Right atrium auricular region (tissue), 2 donors: ENCODE data around the gene PLA2G2C. TPM values are rescaled to one million over a fixed set of nuclear protein-coding genes. Genes with fewer than 3 reads are reported as not detected.

ENCODE experiments used
- DNase-seq: peaks from one replicate; pipeline ENCODE4 v3.0.0-alpha.2; 2019; ENCODE audit warnings: low spot score
- H3K27ac ChIP-seq, 2 donors: fragments of 200-600 bp; sonication (generic); 1 replicate in 1 of 2; 2 replicates in 1 of 2; pipeline ENCODE4 v1.5.1; 2016 to 2019
- H3K27me3 ChIP-seq, 2 donors: fragments of 200-600 bp; sonication (generic); one replicate each; pipeline versions ENCODE4 v1.5.1 to v1.6.0; 2017 to 2019
- H3K36me3 ChIP-seq: fragments of 200-600 bp; sonication (generic); one replicate; pipeline ENCODE4 v1.5.1; 2016
- H3K4me1 ChIP-seq, 2 donors: fragments of 200-600 bp; sonication (generic); one replicate each; pipeline versions ENCODE4 v1.5.1 to v1.6.0; 2017 to 2019
- H3K4me3 ChIP-seq, 2 donors: fragments of 200-600 bp; sonication (generic); 1 replicate in 1 of 2; 2 replicates in 1 of 2; pipeline ENCODE4 v1.5.1; 2017 to 2019; ENCODE audit warnings: mild to moderate bottlenecking in 1 of 2, moderate library complexity in 1 of 2
- H3K9me3 ChIP-seq, 2 donors: fragments of 200-600 bp; sonication (generic); one replicate each; pipeline ENCODE4 v1.5.1; 2019
- total RNA-seq, 2 donors: library from RNA; depleted of rRNA; stranded (reverse); fragments of >200 nt; gene quantifications; one replicate each; pipeline ENCODE4 v1.1.0, GENCODE V29; 2016
- TF ChIP-seq, protein P1 (sequence below), 2 donors: fragments of 200-600 bp; sonication (generic); IDR thresholded peaks; one replicate each; pipeline ENCODE4 v1.5.1; 2019; ENCODE audit warnings: antibody characterized with exemption in 2 of 2

PLA2G2C gene
- total RNA-seq, 2 donors from 2014 or later, result not detected

DNA sequence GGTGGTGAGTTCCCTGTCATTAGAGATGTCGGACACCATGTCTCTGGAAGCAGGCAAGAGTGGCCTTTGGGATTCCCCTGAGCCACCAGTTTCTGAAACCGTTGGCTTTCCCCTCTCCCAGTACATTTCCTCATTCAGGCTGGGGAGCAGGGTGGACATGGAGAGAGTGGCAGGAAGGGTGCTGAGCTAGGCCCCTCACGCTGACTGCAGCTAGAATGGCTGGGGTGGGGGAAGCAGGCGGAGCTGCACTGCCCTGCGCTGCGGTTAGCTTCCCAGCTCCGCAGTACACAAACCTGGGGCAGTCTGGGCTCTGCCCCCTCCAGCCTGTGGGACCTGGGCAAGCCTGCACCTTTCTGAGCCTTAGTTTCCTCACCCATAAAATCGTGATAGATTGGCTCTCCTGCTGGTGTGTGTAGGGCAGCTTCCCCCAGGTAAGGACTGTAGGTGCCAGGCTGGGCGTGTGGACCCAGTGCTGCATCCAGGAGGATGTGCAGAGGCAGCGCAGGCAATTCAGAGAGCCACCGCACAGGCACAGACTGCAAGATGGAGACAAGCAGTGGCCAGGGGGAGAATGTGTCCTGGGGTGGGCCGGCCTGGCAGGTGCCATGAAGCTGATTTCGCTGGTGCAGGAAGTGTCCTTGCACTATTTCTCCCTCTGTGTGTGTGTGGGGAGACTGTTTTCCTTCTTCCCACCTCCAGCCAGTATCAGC lies 44.2 kb downstream of the PLA2G2C start:
- H3K36me3 ChIP-seq, result no peaks in the 10 kb centered on the region
- TF ChIP-seq, protein P1, sequence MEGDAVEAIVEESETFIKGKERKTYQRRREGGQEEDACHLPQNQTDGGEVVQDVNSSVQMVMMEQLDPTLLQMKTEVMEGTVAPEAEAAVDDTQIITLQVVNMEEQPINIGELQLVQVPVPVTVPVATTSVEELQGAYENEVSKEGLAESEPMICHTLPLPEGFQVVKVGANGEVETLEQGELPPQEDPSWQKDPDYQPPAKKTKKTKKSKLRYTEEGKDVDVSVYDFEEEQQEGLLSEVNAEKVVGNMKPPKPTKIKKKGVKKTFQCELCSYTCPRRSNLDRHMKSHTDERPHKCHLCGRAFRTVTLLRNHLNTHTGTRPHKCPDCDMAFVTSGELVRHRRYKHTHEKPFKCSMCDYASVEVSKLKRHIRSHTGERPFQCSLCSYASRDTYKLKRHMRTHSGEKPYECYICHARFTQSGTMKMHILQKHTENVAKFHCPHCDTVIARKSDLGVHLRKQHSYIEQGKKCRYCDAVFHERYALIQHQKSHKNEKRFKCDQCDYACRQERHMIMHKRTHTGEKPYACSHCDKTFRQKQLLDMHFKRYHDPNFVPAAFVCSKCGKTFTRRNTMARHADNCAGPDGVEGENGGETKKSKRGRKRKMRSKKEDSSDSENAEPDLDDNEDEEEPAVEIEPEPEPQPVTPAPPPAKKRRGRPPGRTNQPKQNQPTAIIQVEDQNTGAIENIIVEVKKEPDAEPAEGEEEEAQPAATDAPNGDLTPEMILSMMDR (IDR thresholded peaks at IDR 0.05), result no peak
- H3K9me3 ChIP-seq, result no peaks in the 10 kb centered on the region
- DNase-seq, result no peak
- H3K4me1 ChIP-seq, result no peaks in the 10 kb centered on the region
- H3K27me3 ChIP-seq, result no peaks in the 10 kb centered on the region
- no peak overlapping the region for H3K4me3 ChIP-seq
- no peak overlapping the region for H3K27ac ChIP-seq

DNA sequence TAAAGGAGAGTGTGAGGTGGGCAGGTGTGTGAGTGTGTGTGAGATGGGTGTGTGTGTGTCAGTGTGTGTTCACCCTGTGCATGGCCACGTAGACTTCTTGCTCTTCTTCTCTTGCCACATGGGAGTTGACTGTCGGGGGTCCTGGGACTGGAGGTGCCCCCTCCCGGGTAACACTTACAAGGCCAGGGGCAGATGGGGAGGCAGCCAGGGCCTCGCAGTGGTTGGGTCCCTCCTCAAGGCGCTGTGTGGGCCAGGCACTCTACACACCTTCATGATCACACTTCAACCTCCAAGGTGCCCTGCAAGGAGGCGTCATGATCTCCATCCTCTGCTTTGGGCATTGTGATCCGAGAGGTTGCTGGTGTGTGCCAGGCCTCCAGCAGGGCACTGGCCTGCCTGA lies 44.9 kb downstream of the PLA2G2C start:
- Histone ChIP-seq H3K4me3 (no peak overlapping the region), H3K9me3 (no peaks in the 10 kb centered on the region), H3K27ac (no peak overlapping the region), H3K36me3 (no peaks in the 10 kb centered on the region), H3K4me1 (no peaks in the 10 kb centered on the region), H3K27me3 (no peaks in the 10 kb centered on the region)
- DNase-seq, result no peak
- TF ChIP-seq, protein P1 (IDR thresholded peaks at IDR 0.05), result no peak

DNA sequence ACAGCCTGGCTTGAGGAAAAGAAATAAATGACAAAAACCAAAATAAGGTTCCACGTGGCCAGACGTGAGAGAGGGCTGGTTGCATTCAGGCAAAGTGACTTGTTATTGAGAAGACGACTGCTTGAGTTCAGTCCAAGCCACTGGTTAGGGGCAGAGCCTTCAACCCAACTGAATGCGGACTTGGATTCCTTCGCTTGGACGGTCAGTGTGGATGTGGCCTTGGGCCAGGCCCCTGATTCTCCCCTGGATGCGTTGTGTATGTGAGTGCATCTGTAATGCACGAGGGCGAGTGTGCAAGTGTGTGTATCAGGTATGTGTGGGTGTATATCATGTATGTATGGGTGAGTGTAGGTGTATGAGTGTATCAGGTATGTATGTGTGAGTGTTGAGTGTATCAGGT lies 45.3 kb downstream of the PLA2G2C start:
- Histone ChIP-seq H3K27me3 (no peaks in the 10 kb centered on the region), H3K9me3 (no peaks in the 10 kb centered on the region), H3K36me3 (no peaks in the 10 kb centered on the region), H3K27ac (no peak overlapping the region), H3K4me1 (no peaks in the 10 kb centered on the region), H3K4me3 (no peak overlapping the region)
- TF ChIP-seq, protein P1 (IDR thresholded peaks at IDR 0.05), result no peak
- DNase-seq, result no peak

DNA sequence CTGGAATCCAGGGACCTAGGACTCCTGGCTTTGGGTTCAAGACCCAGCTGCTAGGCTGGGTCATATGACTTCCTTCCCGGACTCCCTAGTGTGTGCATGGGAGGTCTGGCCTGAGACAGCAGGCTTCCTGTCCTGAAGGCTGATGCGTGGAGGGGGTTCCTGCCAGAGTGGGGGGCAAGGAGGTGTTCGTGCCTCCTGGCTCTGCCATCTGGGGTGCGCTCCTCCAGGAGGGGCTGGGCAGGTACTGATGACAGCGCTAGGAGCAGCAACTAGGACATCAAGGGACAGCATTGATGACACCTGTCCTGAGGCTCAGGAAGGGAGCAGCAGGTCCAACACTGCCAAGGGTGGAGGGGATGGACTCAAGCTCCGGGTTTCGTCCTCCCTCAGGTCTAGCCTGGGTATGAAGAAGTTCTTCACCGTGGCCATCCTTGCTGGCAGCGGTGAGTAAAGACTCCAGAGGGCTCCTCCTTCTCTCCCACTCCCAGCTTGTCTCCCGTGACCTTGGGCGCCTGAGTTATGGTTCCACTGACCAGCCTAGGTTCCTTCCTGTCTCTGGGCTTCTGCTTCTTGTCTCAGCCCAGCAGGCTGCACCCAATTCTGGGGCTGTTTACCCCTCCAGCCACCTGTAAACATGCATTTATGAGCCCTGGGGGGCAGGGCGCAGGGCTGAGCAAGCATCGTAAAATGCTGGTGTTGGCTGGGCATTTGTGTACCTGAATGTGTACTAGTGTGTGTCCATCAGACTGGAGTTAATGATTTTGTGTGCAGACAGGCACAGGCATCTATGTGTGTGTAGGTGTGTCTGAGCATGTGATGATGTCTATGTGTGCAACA lies 46.3 kb downstream of the PLA2G2C start:
- Histone ChIP-seq H3K4me1 (no peaks in the 10 kb centered on the region), H3K36me3 (no peaks in the 10 kb centered on the region), H3K4me3 (no peak overlapping the region), H3K27ac (no peak overlapping the region), H3K9me3 (no peaks in the 10 kb centered on the region), H3K27me3 (no peaks in the 10 kb centered on the region)
- DNase-seq, result no peak
- TF ChIP-seq, protein P1 (IDR thresholded peaks at IDR 0.05), result no peak

DNA sequence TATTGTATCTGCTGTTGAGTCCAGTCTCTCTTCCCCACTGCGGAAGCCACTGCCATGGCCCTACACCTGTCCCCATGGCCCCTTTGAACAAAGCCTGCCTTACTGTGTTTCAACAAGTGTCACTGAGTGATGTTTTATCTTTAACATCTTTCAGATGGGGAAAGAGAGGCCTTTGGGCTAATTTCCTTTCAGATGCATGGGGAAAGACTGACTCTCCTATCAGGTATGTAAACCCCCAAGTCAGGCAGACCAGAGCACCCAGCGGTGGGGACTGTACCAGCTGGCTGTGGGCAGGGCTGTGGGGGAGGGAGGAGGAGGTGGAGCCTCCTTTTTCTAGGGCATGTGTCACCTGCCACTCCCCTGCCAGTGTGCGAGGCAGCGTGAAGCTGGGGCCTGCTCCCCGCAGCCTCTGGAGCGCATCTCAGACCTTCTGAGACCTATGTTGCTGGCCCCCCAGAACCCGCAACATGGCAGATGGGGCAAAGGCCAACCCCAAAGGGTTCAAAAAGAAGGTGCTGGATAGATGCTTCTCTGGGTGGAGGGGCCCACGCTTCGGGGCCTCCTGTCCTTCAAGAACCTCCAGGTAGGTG lies 47.3 kb downstream of the PLA2G2C start, which contains the start of gene PLA2G2F:
Gene PLA2G2F, plus strand, starts transcription at position 363 of the 590 bp plus-strand sequence. Its CDS starts 105 bp downstream, at position 468.
- DNase-seq, result no peak
- Histone ChIP-seq H3K4me3 (no peak within 1 kb of the TSS), H3K27me3 (no peaks in the 10 kb centered on the region), H3K4me1 (no peaks in the 10 kb centered on the region), H3K27ac (no peak within 1 kb of the TSS), H3K9me3 (no peaks in the 10 kb centered on the region), H3K36me3 (no peaks in the 10 kb centered on the region)
- TF ChIP-seq, protein P1 (IDR thresholded peaks at IDR 0.05), result no peak
